Measurements from ENCODE around the gene RNASET2. TPM values are rescaled to one million over a fixed set of nuclear protein-coding genes. Genes with fewer than 3 reads are reported as not detected.

Gene RNASET2
- total and polyA plus RNA-seq, 12 donors: 19.4 to 218 (median 59.6) TPM

DNA sequence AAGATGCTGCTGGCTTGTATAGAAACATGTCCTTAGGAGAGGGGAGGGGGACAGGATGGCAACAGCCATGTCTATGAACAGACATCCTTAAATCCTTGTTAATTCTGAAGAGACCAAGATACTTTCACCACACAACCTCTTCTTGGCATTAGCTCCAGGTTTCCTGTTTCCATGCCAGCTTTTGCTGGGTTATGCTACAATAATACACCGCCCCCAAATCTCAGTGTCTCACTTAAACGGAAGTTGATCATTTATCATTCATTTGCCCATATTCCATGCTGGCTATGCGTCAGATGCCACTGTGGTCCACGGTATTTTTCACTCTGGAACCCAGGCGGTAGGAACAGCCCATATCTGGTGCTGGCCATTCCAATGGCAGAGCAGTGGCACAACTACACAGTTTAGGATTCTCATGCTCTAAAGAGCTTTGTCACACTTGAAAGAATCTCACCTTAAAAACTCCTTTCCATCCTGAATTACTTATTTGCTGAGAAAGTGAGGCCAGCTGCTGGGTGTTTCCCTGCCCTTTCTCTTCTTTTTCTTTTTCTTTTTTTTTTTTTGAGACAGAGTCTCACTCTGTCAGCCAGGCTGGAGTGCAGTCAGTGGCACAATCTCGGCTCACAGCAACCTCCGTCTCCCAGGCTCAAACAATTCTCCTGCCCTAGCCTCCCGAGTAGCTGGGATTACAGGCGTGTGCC lies 3.7 kb upstream of the RNASET2 start:
- peaks cover 7 to 15% of the 10 kb centered on the region in 2 donors for H3K4me1 ChIP-seq (replicated peaks in 1 of 2)
- intact Hi-C loops (cut with DNase I): no loop called here
- H3K9me3 ChIP-seq (replicated peaks in 1 of 3): no peaks in the 10 kb centered on the region
- TF ChIP-seq POLR2A (IDR thresholded peaks at IDR 0.05): no peak
- TF ChIP-seq, protein P1, sequence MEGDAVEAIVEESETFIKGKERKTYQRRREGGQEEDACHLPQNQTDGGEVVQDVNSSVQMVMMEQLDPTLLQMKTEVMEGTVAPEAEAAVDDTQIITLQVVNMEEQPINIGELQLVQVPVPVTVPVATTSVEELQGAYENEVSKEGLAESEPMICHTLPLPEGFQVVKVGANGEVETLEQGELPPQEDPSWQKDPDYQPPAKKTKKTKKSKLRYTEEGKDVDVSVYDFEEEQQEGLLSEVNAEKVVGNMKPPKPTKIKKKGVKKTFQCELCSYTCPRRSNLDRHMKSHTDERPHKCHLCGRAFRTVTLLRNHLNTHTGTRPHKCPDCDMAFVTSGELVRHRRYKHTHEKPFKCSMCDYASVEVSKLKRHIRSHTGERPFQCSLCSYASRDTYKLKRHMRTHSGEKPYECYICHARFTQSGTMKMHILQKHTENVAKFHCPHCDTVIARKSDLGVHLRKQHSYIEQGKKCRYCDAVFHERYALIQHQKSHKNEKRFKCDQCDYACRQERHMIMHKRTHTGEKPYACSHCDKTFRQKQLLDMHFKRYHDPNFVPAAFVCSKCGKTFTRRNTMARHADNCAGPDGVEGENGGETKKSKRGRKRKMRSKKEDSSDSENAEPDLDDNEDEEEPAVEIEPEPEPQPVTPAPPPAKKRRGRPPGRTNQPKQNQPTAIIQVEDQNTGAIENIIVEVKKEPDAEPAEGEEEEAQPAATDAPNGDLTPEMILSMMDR (IDR thresholded peaks at IDR 0.05): no peak
- WGBS, 4 donors: 72 to 84% (median 76%) methylated on average over 9 of the region's 9 CpGs
- no peak overlapping the region for H3K4me3 ChIP-seq
- H3K36me3 ChIP-seq (replicated peaks in 1 of 2): no peaks in the 10 kb centered on the region
- H3K27me3 ChIP-seq: no peaks in the 10 kb centered on the region
- peak overlapping the region in 3 of 5 donors; percentile 43 to 85 (median 76) for H3K27ac ChIP-seq
- DNase-seq: no peak

DNA sequence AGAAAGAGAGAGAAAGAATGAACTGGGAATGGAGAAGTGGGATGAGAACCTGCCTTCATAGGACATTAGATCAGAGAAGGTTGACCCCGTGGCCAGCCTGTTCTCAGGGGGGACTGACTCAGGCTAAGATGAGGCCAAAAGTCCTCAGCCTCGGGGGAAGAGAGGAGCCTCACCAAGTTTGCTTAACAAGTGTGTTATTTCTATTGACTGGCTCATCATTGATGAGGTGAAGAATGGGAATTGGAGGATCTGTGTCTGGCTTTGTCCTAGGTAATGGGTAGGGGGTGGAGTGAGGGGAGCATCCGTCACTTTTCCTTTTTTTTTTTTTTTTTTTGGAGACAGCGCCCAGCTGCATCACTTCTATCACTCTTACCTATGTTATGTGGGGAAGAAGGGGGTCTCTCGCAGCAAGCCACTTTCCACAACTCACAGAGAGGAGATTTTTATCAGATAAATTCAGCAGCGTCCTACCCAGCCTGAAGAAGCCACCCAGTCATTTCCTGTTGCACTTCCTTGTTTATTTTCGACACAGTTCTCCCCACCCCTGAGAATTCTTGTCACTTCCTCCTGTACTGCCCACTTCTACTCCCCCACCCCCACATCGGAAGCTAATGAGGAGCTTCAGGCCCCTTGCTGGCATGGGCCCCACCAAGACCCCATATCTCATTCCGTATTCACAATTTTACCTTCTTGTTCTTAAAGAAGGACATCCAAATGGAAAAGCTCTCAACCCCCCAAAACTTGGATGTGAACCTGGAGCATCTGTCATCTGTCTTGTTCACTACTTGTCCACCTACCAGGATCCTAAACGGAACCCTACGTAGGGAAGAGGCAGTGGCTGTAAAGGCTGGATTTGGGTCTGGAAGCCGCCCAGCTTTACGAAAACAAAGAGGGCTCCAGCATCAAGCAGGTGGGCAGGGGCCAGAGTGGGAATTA lies 2.8 kb upstream of the RNASET2 start:
- Histone ChIP-seq H3K27me3 (no peaks in the 10 kb centered on the region), H3K4me3 (no peak overlapping the region), H3K36me3 (replicated peaks in 1 of 2) (no peaks in the 10 kb centered on the region), H3K9me3 (replicated peaks in 1 of 3) (no peaks in the 10 kb centered on the region), H3K27ac (peak overlapping the region in 3 of 5 donors; percentile 69 to 85 (median 76)), H3K4me1 (replicated peaks in 1 of 2) (peaks cover 7 to 15% of the 10 kb centered on the region in 2 donors)
- WGBS, 4 donors: 66 to 70% (median 68%) methylated on average over 13 of the region's 13 CpGs
- peak in 5 of 7 donors; percentile 41 to 63 (median 44) for DNase-seq
- intact Hi-C loops (cut with DNase I): no loop called here
- TF ChIP-seq, protein P1 (IDR thresholded peaks at IDR 0.05): no peak
- no peak for TF ChIP-seq POLR2A (IDR thresholded peaks at IDR 0.05)

DNA sequence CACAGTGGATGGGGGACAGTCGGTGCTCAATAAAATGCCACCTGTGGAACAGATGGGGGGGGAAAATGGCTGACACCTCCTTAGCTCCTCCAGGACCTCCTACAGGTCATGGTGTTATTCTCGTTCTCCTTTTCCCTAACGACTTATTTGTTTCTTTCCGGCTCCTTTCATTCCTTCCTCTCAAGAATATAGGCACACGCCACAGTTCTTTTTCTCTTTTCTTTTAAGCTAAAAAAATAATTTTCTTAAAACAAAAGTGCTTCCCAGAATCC lies 1.4 kb upstream of the RNASET2 start:
- H3K9me3 ChIP-seq (replicated peaks in 1 of 3): no peaks in the 10 kb centered on the region
- H3K36me3 ChIP-seq (replicated peaks in 1 of 2): no peaks in the 10 kb centered on the region
- WGBS, 4 donors: 81 to 92% (median 85%) methylated on average over 5 of the region's 5 CpGs
- no peak for TF ChIP-seq POLR2A (IDR thresholded peaks at IDR 0.05)
- TF ChIP-seq, protein P1 (IDR thresholded peaks at IDR 0.05): no peak
- peaks cover 7 to 15% of the 10 kb centered on the region in 2 donors for H3K4me1 ChIP-seq (replicated peaks in 1 of 2)
- peak overlapping the region in 4 of 5 donors; percentile 47 to 94 (median 78) for H3K27ac ChIP-seq
- intact Hi-C loops (cut with DNase I): no loop called here
- H3K4me3 ChIP-seq: no peak overlapping the region
- DNase-seq: no peak
- no peaks in the 10 kb centered on the region for H3K27me3 ChIP-seq

DNA sequence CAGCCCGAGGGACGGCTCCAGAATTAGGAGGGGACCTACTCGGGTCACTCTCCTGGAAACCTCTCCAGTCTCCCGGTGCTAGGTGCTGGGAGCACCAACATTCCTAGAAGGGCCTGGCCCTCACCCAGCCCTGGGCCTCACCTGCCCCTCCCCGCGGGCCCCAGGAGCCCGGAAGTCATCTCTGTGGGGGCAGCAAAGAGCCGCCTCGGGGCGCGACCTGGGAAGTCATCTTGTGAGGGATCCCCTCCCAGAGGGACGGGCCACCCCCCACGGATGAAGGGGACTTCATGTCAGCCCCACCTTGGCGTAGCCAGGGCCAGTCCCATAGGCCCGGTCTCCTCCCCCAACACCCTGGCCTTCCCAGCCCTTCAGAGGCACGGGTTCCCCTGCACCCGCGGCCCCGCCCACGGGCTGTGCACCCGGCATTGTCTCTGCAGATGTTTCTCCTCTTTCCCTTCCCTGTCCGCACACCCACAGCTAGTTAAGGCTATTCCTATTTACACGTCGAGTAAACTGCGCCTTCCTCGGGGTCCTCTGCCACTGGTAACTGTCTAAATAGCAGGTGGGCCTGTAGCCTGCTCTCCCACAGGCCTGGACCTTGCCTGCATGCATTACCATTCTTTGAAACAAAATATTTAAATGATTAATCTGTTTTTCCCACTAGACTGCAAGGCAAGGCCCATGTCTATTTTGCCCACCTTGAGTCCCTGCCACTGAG lies 896 bp upstream of the RNASET2 start:
- DNase-seq: peak; percentile 30 to 65 (median 50)
- Histone ChIP-seq H3K27me3 (no peaks in the 10 kb centered on the region), H3K4me3 (peak overlapping the region in 3 of 4 donors; percentile 62 to 85 (median 66)), H3K9me3 (replicated peaks in 1 of 3) (no peaks in the 10 kb centered on the region), H3K27ac (peak overlapping the region in 4 of 5 donors; percentile 41 to 94 (median 67)), H3K4me1 (replicated peaks in 1 of 2) (peaks cover 7 to 15% of the 10 kb centered on the region in 2 donors), H3K36me3 (replicated peaks in 1 of 2) (no peaks in the 10 kb centered on the region)
- WGBS, 4 donors: 13 to 24% (median 18%) methylated on average over 13 to 26 of the region's 26 CpGs
- no peak for TF ChIP-seq POLR2A (IDR thresholded peaks at IDR 0.05)
- TF ChIP-seq, protein P1 (IDR thresholded peaks at IDR 0.05): no peak
- intact Hi-C loops (cut with DNase I): no loop called here

Measured in adrenal gland (tissue), 12 donors.